SKM-1 (cell line): ENCODE data around the gene TLE4.
"Not testable (repeated sequence)": the region's sequence is repeated elsewhere in the genome, so short reads cannot be mapped to it uniquely, and the experiment has no call there.

Experiments used
- DNase-seq: peaks from one replicate; lab custom pipeline; 2025; ENCODE audit not compliant: unreplicated experiment; lab: John Stamatoyannopoulos, UW

The TLE4 gene

DNA sequence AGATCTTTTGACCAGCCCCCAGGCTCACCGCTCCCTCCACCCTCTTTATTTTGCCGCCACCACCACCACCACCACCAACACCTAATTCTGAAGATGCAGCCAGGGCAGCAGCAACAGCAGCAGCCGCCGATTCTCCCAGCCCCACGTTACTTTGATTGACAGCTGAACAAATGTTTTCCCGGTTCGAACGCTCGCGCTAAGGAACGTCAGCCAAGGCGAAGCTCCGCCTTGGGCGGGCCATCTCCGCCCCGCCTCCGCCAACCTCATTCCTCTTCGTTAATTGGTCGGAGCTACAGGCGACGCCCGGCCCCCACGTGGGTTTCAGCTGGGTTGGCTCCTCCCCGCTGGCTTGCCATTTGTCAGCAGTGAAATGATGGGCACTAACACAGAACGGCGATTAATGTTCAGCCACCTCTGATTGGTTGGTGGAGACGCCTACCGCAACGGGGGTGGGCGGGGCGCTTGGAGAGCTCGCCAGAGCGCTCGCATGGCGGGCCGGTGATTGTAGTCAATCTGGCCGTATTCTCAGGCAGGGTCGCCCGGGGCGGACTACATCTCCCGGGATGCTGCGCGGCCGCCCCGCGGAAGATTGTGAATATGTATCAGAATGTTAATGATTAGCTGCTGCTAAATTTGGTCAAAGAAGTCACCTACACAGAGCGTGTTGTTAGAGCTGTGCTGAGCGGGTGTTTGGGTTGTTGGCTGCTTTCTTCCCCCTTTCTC is at the start of gene TLE4:
Gene TLE4, plus strand, starts transcription at position 657 of the 723 bp plus-strand sequence. CDS start 826 bp downstream, outside the sequence.
- peak; percentile 94 for DNase-seq

DNA sequence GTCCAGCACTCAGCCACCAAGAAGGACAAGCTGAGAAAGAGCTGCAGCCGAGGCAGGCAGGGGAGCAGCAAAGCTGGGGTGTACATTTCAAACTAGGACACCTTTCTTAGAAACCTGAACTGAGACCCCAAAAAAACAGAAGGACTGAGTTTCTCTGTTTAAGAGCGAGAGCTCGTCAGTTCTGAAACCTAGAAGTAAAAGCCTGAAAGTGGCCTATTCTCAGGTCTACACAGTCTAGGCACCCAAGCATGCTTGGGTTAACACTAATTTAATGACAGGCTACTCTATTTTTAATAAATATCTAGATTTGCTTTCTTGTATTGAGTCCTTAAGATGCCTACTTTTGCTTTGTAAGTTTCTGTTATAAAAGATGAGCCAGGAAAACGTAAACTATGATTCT is 49.0 kb upstream of the TLE4 start:
- no peak for DNase-seq

DNA sequence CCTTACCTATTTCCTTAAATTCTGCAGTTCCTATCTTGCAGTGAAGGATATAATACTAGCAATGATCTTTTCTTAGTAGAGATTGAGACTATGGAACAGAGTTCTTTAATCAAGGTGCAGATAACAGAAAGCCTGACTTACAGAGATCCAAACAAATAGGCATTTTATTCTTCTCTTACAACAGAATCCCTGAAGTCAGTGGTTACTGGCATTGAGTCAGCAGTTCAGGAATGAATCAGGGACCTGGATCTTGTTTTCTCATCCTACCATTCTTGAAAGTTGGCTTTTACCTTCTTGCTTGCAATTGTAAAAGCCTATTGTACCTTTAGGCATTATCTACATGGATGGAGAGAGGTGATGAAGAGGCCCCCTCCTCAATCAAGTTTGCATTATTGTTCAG is 47.5 kb upstream of the TLE4 start:
- DNase-seq: no peak

GRCh38 chr9:79526149-79526672 is 45.6 kb upstream of the TLE4 start:
- DNase-seq: no peak

- DNase-seq: no peak
Observed at GRCh38 chr9:79535534-79535933, 36.2 kb upstream of the TLE4 start.

DNA sequence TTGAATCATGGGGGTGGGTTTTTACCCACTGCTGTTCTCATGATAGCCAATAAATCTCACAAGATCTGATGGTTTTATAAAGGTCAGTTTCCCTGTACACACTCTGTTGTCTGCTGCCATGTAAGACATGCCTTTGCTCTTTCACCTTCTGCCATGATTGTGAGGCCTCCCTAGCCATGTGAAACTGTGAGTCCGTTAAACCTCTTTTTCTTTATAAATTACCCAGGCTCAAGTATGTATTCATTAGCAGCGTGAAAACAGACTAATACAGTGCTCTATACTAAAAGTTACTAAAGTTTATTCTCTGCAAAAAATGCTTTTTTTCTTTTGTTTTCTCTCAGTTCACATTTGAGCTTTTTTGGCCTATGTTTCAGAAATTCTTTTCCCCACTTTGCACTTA is 33.9 kb upstream of the TLE4 start:
- DNase-seq: no peak

DNA sequence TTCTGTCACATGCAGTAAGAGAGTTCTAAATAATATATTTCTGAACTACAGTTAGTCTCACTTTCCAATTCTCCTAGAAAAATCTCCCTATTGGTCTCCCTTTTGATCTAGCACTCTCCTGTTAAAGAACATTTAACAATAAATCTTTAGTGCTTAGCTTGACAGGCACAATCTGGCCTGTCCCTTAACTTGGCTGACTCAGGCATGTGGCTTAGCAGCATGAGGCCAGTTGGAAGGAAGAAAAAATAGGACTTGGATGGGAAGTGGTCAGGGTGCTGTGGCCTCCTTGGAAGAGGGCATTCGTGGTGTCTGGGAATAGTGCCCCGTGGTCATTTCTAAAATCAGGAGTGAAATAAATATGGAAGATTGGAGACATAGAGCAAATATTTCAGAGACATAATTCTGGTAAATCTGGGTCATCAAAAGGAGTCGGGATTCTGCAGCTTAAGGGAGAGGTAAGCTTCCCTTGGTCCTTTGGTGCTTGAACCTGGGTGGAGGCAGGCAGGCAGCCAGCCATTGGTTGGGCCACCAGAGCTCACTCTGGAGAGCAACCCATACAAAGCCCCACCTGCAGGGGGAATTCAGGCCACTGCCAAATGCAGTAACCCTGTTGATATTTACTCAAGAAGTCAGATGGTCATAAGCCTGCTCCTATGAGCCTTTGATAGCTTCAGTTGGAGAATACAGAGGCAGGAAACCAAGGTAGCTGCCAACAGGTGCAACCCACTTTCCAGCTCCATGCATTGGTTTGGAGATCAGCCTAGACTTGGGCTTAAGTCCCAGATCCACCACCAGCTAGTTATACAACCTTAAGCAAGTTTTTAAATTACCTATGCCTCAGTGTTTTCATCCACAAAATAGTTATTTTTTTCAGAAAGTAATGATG is 28.8 kb upstream of the TLE4 start:
- DNase-seq: no peak

DNA sequence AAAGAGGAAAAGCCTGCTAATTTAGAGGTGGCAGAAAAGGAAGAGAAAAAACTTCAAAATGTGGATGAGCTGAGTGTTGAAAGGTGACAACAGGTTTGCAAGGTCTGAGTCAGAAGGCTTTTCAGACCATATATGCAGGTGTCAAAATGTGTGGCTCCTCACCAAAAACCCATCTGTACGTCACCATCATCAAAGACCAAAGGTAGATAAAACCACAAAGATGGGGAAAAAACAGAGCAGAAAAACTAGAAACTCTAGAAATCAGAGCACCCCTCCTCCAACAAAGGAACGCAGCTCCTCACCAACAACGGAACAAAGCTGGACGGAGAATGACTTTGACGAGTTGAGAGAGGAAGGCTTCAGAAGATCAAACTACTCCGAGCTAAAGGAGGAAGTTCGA is 27.4 kb upstream of the TLE4 start:
- DNase-seq: not testable (repeated sequence)

GRCh38 chr9:79551586-79551985 is 20.2 kb upstream of the TLE4 start:
- DNase-seq: no peak

DNA sequence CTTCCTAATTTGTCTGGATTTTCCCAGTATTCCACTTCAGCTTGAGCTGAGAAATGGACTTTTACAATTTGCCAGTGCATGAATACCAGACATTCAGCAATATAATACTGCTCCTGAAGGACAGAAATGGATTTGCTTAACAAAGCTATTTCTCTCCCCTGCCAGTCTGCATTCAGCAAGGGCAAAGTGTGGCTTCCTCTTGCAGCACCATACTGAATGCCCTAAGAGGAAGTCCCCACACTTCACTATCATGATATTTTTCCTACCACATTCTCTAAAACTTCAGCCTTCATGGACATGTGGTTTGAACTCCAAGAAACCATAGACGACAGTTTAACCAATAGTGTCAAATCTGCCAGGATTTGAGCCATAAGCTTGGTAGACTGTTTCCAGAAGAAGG is 19.8 kb upstream of the TLE4 start:
- no peak for DNase-seq

- DNase-seq: no peak
Observed at GRCh38 chr9:79555474-79556089, 16.2 kb upstream of the TLE4 start.

DNA sequence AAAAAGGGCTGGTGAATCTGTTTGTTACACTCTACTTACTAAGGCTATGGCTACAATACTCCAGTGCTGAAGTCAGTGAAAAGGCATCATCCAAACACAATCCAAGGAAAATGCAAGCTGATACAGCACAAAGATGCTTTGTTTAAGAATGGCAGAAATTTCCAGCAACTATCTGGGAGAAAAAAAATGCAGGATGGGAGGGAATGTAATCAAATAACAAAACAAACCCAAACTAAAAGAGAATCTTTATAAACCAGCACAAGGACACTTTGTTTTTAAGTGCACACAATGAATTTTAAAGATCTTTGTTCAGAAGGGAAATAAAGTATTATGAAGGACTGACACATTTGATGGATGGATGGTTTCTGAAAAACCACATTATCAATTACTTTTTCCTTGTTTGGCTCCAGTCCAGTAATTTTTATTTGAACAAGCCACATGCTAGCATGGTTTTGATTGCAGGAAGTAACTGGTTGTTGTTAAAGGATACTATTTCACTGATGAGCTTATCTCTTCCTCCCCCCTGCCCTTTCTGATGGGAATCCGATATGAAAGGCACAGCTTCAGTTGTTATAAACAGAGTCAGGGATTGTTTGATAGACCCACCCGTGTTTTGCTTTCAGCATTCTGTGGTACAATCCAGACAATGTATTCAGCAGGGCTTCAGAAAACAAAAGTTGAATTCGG is 12.1 kb upstream of the TLE4 start:
- no peak for DNase-seq

DNA sequence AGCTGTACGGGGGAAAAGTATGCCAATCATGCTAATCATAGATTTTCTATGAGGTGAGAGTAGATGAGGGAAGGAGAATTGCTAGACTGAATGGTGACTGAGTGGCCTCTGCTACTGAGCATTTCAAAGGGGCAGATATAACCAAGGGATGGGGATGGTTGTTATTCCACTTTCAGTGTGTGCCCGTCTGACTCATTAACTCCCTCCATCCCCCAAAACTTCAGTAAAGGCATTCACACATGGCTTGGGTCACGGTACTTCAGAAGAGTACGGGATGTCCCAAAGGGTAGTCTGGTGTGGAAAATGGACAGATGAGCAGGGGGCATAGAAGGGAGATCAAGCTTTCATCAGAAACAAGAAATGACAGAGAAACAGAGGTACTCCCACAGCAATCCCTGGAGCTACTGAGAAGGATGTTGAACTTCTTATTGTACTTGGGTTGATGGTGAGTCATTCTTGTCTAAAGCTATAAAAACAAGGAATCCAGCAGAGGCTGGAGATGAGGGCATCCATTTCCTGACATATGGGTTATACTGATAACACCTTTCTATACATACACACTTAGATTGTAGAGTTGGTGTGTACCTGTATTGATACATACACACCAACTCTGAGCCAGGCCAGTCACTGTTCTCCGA is 8.9 kb upstream of the TLE4 start:
- no peak for DNase-seq

GRCh38 chr9:79564105-79564504 is 7.7 kb upstream of the TLE4 start:
- no peak for DNase-seq

GRCh38 chr9:79565245-79565644 is 6.5 kb upstream of the TLE4 start:
- no peak for DNase-seq

DNA sequence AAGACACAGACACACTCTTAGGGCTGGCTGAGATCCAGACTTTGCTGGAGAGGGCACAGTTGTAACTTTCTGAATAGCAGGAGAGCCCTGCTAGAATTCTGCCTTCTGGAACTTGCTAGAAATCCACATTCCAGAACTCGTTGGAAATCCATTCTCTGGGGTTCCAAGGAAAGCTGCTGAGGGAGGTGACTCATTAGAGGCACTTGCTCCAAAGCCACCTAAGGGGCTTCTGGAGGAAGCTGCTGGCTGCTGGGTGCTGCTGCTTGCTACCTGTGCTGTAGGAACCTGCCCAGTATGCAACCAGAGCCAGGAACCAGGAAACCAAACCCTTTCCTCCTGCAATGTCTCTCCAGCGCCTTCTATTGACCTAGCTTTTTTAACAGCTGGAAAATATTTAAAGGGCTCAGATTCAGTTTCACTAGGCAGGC is 4.1 kb upstream of the TLE4 start:
- DNase-seq: no peak

- DNase-seq: no peak
Observed at GRCh38 chr9:79568337-79569101, 3.2 kb upstream of the TLE4 start.

GRCh38 chr9:79569814-79570447 is 1.8 kb upstream of the TLE4 start:
- no peak for DNase-seq
